ENCODE measurements around the gene EDDM3A.
"Not testable (repeated sequence)": the region's sequence is repeated elsewhere in the genome, so short reads cannot be mapped to it uniquely, and the experiment has no call there.

EDDM3A gene

GRCh38 chr14:20711685-20712084, 34.0 kb upstream of the EDDM3A start:
- Histone ChIP-seq H3K27me3 (ENCODE audit: control insufficient read depth, insufficient read depth, low read length) (no peaks in the 10 kb centered on the region), H3K4me1 (ENCODE audit: control insufficient read depth, insufficient read depth, low read length) (peaks cover 13% of the 10 kb centered on the region; the same call in 1 of the 2 replicates), H3K4me3 (ENCODE audit: low read depth, low read length) (no peak overlapping the region), H3K9me3 (ENCODE audit: control insufficient read depth, insufficient read depth, low read length) (peaks cover 15% of the 10 kb centered on the region), H3K27ac (ENCODE audit: low read depth, low read length) (no peak overlapping the region), H3K36me3 (ENCODE audit: control insufficient read depth, insufficient read depth, low read length) (no peaks in the 10 kb centered on the region), H3K9ac (ENCODE audit: low read depth, low read length) (no peak overlapping the region)

DNA sequence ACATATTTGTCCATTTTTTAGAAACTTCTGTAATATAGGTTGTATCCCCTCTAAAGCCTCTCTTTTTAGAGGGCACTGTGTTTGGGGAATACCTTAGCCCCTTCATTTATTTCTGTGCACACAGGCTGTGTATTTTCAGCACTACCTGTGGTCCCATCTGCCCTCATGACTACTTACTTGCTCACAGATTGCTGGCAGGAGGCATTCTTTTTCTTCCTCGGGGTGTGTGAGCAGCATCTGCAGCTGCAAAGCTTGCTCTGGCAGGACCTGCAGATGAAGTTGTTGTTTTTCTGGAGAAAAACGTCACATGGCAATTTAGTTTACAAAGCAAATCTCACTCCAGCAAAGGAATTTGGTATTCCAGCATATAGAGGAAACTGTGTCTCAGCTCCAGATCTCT, 32.8 kb upstream of the EDDM3A start:
- Histone ChIP-seq H3K9ac (ENCODE audit: low read depth, low read length) (no peak overlapping the region), H3K4me3 (ENCODE audit: low read depth, low read length) (no peak overlapping the region), H3K27me3 (ENCODE audit: control insufficient read depth, insufficient read depth, low read length) (no peaks in the 10 kb centered on the region), H3K9me3 (ENCODE audit: control insufficient read depth, insufficient read depth, low read length) (peaks cover 9% of the 10 kb centered on the region; the same call in 1 of the 2 replicates), H3K36me3 (ENCODE audit: control insufficient read depth, insufficient read depth, low read length) (no peaks in the 10 kb centered on the region), H3K27ac (ENCODE audit: low read depth, low read length) (no peak overlapping the region), H3K4me1 (ENCODE audit: control insufficient read depth, insufficient read depth, low read length) (0 out of 2 replicates have a peak, but pooled peaks cover 3% of the 10 kb centered on the region)

DNA sequence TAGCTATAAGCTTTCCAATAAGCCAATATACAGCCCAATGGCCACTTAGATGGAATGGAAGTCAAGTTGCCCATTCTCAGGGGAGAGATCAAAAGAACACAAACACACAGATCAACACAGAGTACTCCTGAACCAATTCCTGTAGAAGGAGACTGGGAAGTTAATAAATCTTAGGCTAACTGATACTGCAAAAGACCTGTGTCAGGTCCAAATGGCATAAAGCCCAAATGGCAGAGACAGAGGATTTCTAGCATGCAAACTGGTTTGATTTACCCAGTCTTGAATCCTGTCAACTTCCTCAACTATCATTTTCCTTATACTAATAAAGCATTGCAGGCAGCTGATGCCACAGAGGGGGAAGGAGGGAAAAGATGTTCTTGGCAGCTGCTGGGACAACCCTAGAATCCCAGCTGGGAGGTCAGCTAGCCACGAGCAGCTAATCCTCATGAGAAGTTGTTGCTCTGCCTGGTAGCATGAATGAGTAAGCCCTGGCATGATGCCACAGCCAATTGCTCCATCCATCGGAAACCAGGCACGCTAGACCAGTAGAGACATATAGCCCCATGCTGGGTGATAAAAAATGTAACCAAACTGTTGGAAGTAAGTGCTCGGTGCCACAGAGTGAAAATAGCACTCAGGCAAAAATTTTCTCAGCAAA, 31.0 kb upstream of the EDDM3A start:
- H3K27ac ChIP-seq (ENCODE audit: low read depth, low read length): no peak overlapping the region
- no peak overlapping the region for H3K4me3 ChIP-seq (ENCODE audit: low read depth, low read length)
- no peaks in the 10 kb centered on the region for H3K27me3 ChIP-seq (ENCODE audit: control insufficient read depth, insufficient read depth, low read length)
- H3K9me3 ChIP-seq (ENCODE audit: control insufficient read depth, insufficient read depth, low read length): no peaks in the 10 kb centered on the region
- H3K36me3 ChIP-seq (ENCODE audit: control insufficient read depth, insufficient read depth, low read length): no peaks in the 10 kb centered on the region
- no peak overlapping the region for H3K9ac ChIP-seq (ENCODE audit: low read depth, low read length)
- H3K4me1 ChIP-seq (ENCODE audit: control insufficient read depth, insufficient read depth, low read length): no peaks in the 10 kb centered on the region

GRCh38 chr14:20719777-20720176, 25.9 kb upstream of the EDDM3A start:
- Histone ChIP-seq H3K27me3 (ENCODE audit: control insufficient read depth, insufficient read depth, low read length) (no peaks in the 10 kb centered on the region), H3K27ac (ENCODE audit: low read depth, low read length) (no peak overlapping the region), H3K9ac (ENCODE audit: low read depth, low read length) (no peak overlapping the region), H3K9me3 (ENCODE audit: control insufficient read depth, insufficient read depth, low read length) (no peaks in the 10 kb centered on the region), H3K4me3 (ENCODE audit: low read depth, low read length) (no peak overlapping the region), H3K36me3 (ENCODE audit: control insufficient read depth, insufficient read depth, low read length) (no peaks in the 10 kb centered on the region), H3K4me1 (ENCODE audit: control insufficient read depth, insufficient read depth, low read length) (no peaks in the 10 kb centered on the region)

GRCh38 chr14:20720741-20721140, 24.9 kb upstream of the EDDM3A start:
- Histone ChIP-seq H3K27ac (ENCODE audit: low read depth, low read length) (no peak overlapping the region), H3K9ac (ENCODE audit: low read depth, low read length) (no peak overlapping the region), H3K4me1 (ENCODE audit: control insufficient read depth, insufficient read depth, low read length) (no peaks in the 10 kb centered on the region), H3K27me3 (ENCODE audit: control insufficient read depth, insufficient read depth, low read length) (no peaks in the 10 kb centered on the region), H3K4me3 (ENCODE audit: low read depth, low read length) (no peak overlapping the region), H3K9me3 (ENCODE audit: control insufficient read depth, insufficient read depth, low read length) (no peaks in the 10 kb centered on the region), H3K36me3 (ENCODE audit: control insufficient read depth, insufficient read depth, low read length) (no peaks in the 10 kb centered on the region)

GRCh38 chr14:20722016-20722415, 23.7 kb upstream of the EDDM3A start:
- no peaks in the 10 kb centered on the region for H3K27me3 ChIP-seq (ENCODE audit: control insufficient read depth, insufficient read depth, low read length)
- H3K4me1 ChIP-seq (ENCODE audit: control insufficient read depth, insufficient read depth, low read length): no peaks in the 10 kb centered on the region
- no peak overlapping the region for H3K4me3 ChIP-seq (ENCODE audit: low read depth, low read length)
- no peaks in the 10 kb centered on the region for H3K36me3 ChIP-seq (ENCODE audit: control insufficient read depth, insufficient read depth, low read length)
- H3K9ac ChIP-seq (ENCODE audit: low read depth, low read length): no peak overlapping the region
- no peaks in the 10 kb centered on the region for H3K9me3 ChIP-seq (ENCODE audit: control insufficient read depth, insufficient read depth, low read length)
- no peak overlapping the region for H3K27ac ChIP-seq (ENCODE audit: low read depth, low read length)

GRCh38 chr14:20723488-20723887, 22.2 kb upstream of the EDDM3A start:
- Histone ChIP-seq H3K36me3 (ENCODE audit: control insufficient read depth, insufficient read depth, low read length) (no peaks in the 10 kb centered on the region), H3K9me3 (ENCODE audit: control insufficient read depth, insufficient read depth, low read length) (no peaks in the 10 kb centered on the region), H3K27ac (ENCODE audit: low read depth, low read length) (no peak overlapping the region), H3K4me3 (ENCODE audit: low read depth, low read length) (no peak overlapping the region), H3K4me1 (ENCODE audit: control insufficient read depth, insufficient read depth, low read length) (no peaks in the 10 kb centered on the region), H3K27me3 (ENCODE audit: control insufficient read depth, insufficient read depth, low read length) (no peaks in the 10 kb centered on the region), H3K9ac (ENCODE audit: low read depth, low read length) (no peak overlapping the region)

GRCh38 chr14:20726121-20726520, 19.6 kb upstream of the EDDM3A start:
- not testable (repeated sequence) for H3K27ac ChIP-seq (ENCODE audit: low read depth, low read length); H3K9me3 ChIP-seq (ENCODE audit: control insufficient read depth, insufficient read depth, low read length); H3K9ac ChIP-seq (ENCODE audit: low read depth, low read length); H3K27me3 ChIP-seq (ENCODE audit: control insufficient read depth, insufficient read depth, low read length); H3K4me1 ChIP-seq (ENCODE audit: control insufficient read depth, insufficient read depth, low read length); H3K4me3 ChIP-seq (ENCODE audit: low read depth, low read length); H3K36me3 ChIP-seq (ENCODE audit: control insufficient read depth, insufficient read depth, low read length)

GRCh38 chr14:20726531-20726930, 19.2 kb upstream of the EDDM3A start:
- no peak overlapping the region for H3K4me3 ChIP-seq (ENCODE audit: low read depth, low read length)
- no peak overlapping the region for H3K9ac ChIP-seq (ENCODE audit: low read depth, low read length)
- H3K36me3 ChIP-seq (ENCODE audit: control insufficient read depth, insufficient read depth, low read length): no peaks in the 10 kb centered on the region
- no peak overlapping the region for H3K27ac ChIP-seq (ENCODE audit: low read depth, low read length)
- no peaks in the 10 kb centered on the region for H3K4me1 ChIP-seq (ENCODE audit: control insufficient read depth, insufficient read depth, low read length)
- H3K27me3 ChIP-seq (ENCODE audit: control insufficient read depth, insufficient read depth, low read length): no peaks in the 10 kb centered on the region
- no peaks in the 10 kb centered on the region for H3K9me3 ChIP-seq (ENCODE audit: control insufficient read depth, insufficient read depth, low read length)

GRCh38 chr14:20730891-20731290, 14.8 kb upstream of the EDDM3A start:
- Histone ChIP-seq H3K9ac (ENCODE audit: low read depth, low read length) (no peak overlapping the region), H3K9me3 (ENCODE audit: control insufficient read depth, insufficient read depth, low read length) (no peaks in the 10 kb centered on the region), H3K36me3 (ENCODE audit: control insufficient read depth, insufficient read depth, low read length) (no peaks in the 10 kb centered on the region), H3K4me1 (ENCODE audit: control insufficient read depth, insufficient read depth, low read length) (no peaks in the 10 kb centered on the region; the same call in 1 of the 2 replicates), H3K4me3 (ENCODE audit: low read depth, low read length) (no peak overlapping the region), H3K27me3 (ENCODE audit: control insufficient read depth, insufficient read depth, low read length) (peaks cover 5% of the 10 kb centered on the region; the same call in 1 of the 2 replicates), H3K27ac (ENCODE audit: low read depth, low read length) (no peak overlapping the region)

- Histone ChIP-seq H3K27ac (ENCODE audit: low read depth, low read length) (no peak overlapping the region), H3K9me3 (ENCODE audit: control insufficient read depth, insufficient read depth, low read length) (no peaks in the 10 kb centered on the region), H3K36me3 (ENCODE audit: control insufficient read depth, insufficient read depth, low read length) (no peaks in the 10 kb centered on the region), H3K27me3 (ENCODE audit: control insufficient read depth, insufficient read depth, low read length) (peaks cover 5% of the 10 kb centered on the region; the same call in 1 of the 2 replicates), H3K4me3 (ENCODE audit: low read depth, low read length) (no peak overlapping the region), H3K9ac (ENCODE audit: low read depth, low read length) (no peak overlapping the region), H3K4me1 (ENCODE audit: control insufficient read depth, insufficient read depth, low read length) (no peaks in the 10 kb centered on the region; the same call in 1 of the 2 replicates)
Observed at GRCh38 chr14:20732477-20732876, 13.2 kb upstream of the EDDM3A start.

Data from HUES48 (cell line).